IMR-90 (cell line): Measurements from ENCODE around the gene WRAP73. TPM values are rescaled to one million over a fixed set of nuclear protein-coding genes. Genes with fewer than 3 reads are reported as not detected.

Experiments
- ATAC-seq: fragments of 200-7000 bp; cut with Tn5 transposase; 2 replicates; pipeline ENCODE4 v1.9.1; 2020; ENCODE audit warnings: low read depth, mild to moderate bottlenecking, moderate library complexity
- BruUV-seq: library from RNA; stranded (reverse); fragments of 400-500 nt; replicated peaks from 2 replicates; lab custom pipeline; 2021; lab: Mats Ljungman, UMichigan
- CTCF ChIA-PET: fragments of 300-600 bp; formaldehyde crosslinking; extraction: SDS; loops from one replicate; lab custom pipeline; 2021; ENCODE audit warnings: antibody characterized with exemption; lab: Yijun Ruan, JAX
- POLR2A ChIA-PET: fragments of 300-600 bp; sonication (Branson Sonifier 250); formaldehyde crosslinking; loops from one replicate; lab custom pipeline; 2022; ENCODE audit warnings: antibody characterized with exemption; ENCODE audit not compliant: unreplicated experiment; lab: Charles Lee
- DNase-seq: peaks from one replicate; pipeline ENCODE4 v3.0.0; 2013
- H2AFZ ChIP-seq: replicated peaks from 2 replicates; pipeline ENCODE3; 2013; ENCODE audit warnings: low read length, mild to moderate bottlenecking; ENCODE audit not compliant: poor library complexity
- H2AK5ac ChIP-seq: 2 replicates; pipeline ENCODE4 v1.6.1; 2013; ENCODE audit warnings: low read depth, low read length, inconsistent platforms
- H2AK9ac ChIP-seq: replicated peaks from 2 replicates; pipeline ENCODE3; 2013; ENCODE audit warnings: mild to moderate bottlenecking, low read depth, low read length, moderate library complexity; ENCODE audit not compliant: poor library complexity
- H2BK120ac ChIP-seq: 2 replicates; pipeline ENCODE4 v1.6.1; 2013; ENCODE audit warnings: low read depth, low read length, inconsistent platforms
- H2BK15ac ChIP-seq: 3 replicates; pipeline ENCODE4 v1.6.1; 2013; ENCODE audit warnings: low read depth, low read length, inconsistent platforms
- H2BK20ac ChIP-seq: 2 replicates; pipeline ENCODE4 v1.6.1; 2013; ENCODE audit warnings: low read depth, mild to moderate bottlenecking, inconsistent platforms, low read length, moderate library complexity
- H2BK5ac ChIP-seq: 2 replicates; pipeline ENCODE4 v1.6.1; 2013; ENCODE audit warnings: mild to moderate bottlenecking, low read depth, low read length, inconsistent platforms; ENCODE audit not compliant: poor library complexity, severe bottlenecking
- H3K14ac ChIP-seq: replicated peaks from 2 replicates; pipeline ENCODE4 v1.6.1; 2013; ENCODE audit warnings: low read depth, low read length, inconsistent platforms
- H3K18ac ChIP-seq: 2 replicates; pipeline ENCODE4 v1.6.1; 2013; ENCODE audit warnings: low read depth, low read length, control low read depth
- H3K23ac ChIP-seq: 2 replicates; pipeline ENCODE4 v1.6.1; 2013; ENCODE audit warnings: low read depth, low read length, inconsistent platforms
- H3K27ac ChIP-seq: 2 replicates; pipeline ENCODE4 v1.5.1; 2013; ENCODE audit warnings: mild to moderate bottlenecking, control low read depth, low read length; ENCODE audit not compliant: insufficient read depth
- H3K27me3 ChIP-seq: 2 replicates; pipeline ENCODE4 v1.6.1; 2013; ENCODE audit warnings: low read length; ENCODE audit not compliant: control insufficient read depth, insufficient read depth
- H3K36me3 ChIP-seq: 2 replicates; pipeline ENCODE4 v1.6.1; 2013; ENCODE audit warnings: low read length, mixed read lengths; ENCODE audit not compliant: control insufficient read depth, insufficient read depth
- H3K4ac ChIP-seq: 2 replicates; pipeline ENCODE4 v1.6.1; 2013; ENCODE audit warnings: low read depth, low read length, inconsistent platforms
- H3K4me1 ChIP-seq: 2 replicates; pipeline ENCODE4 v1.6.1; 2013; ENCODE audit warnings: low read length, mixed read lengths; ENCODE audit not compliant: control insufficient read depth, insufficient read depth
- H3K4me2 ChIP-seq: 2 replicates; pipeline ENCODE4 v1.6.1; 2013; ENCODE audit warnings: low read depth, mild to moderate bottlenecking, control low read depth, low read length, moderate library complexity
- H3K4me3 ChIP-seq: 2 replicates; pipeline ENCODE4 v1.5.1; 2013; ENCODE audit warnings: low read depth, mild to moderate bottlenecking, control low read depth, low read length, moderate library complexity; ENCODE audit not compliant: insufficient read depth
- H3K56ac ChIP-seq: 2 replicates; pipeline ENCODE4 v1.6.1; 2013; ENCODE audit warnings: low read length, inconsistent platforms; ENCODE audit not compliant: insufficient read depth; ENCODE audit errors: extremely low read depth
- H3K79me1 ChIP-seq, 2 experiments: 2 replicates each; pipeline ENCODE4 v1.6.1; 2013; ENCODE audit warnings: low read length in 2 of 2, inconsistent platforms in 1 of 2, low read depth in 1 of 2
- H3K9ac ChIP-seq: 2 replicates; pipeline ENCODE4 v1.6.1; 2013; ENCODE audit warnings: low read depth, low read length, control low read depth
- H3K9me1 ChIP-seq: 2 replicates; pipeline ENCODE4 v1.6.1; 2013; ENCODE audit warnings: low read length, inconsistent platforms; ENCODE audit not compliant: insufficient read depth
- H3K9me3 ChIP-seq: 2 replicates; pipeline ENCODE4 v1.6.1; 2013; ENCODE audit warnings: low read length; ENCODE audit not compliant: control insufficient read depth, insufficient read depth
- H4K20me1 ChIP-seq: 2 replicates; pipeline ENCODE4 v1.6.1; 2013; ENCODE audit warnings: low read length, inconsistent platforms; ENCODE audit not compliant: insufficient read depth
- H4K5ac ChIP-seq: 2 replicates; pipeline ENCODE4 v1.6.1; 2013; ENCODE audit warnings: mild to moderate bottlenecking, low read depth, low read length, control low read depth
- H4K8ac ChIP-seq, 2 experiments: 2 replicates each; pipeline ENCODE4 v1.6.1; 2013; ENCODE audit warnings: low read depth in 2 of 2, low read length in 2 of 2, control low read depth in 1 of 2, inconsistent platforms in 1 of 2
- H4K91ac ChIP-seq: 2 replicates; pipeline ENCODE4 v1.6.1; 2013; ENCODE audit warnings: low read depth, low read length, inconsistent platforms; ENCODE audit not compliant: insufficient read depth
- BHLHE40 ChIP-seq: fragments of 150-350 bp; IDR thresholded peaks from 2 replicates; pipeline ENCODE4 v1.6.1; 2016; ENCODE audit warnings: mild to moderate bottlenecking, low read depth, low read length
- CEBPB ChIP-seq: IDR thresholded peaks from 2 replicates; pipeline ENCODE4 v1.6.1; 2012; ENCODE audit warnings: low read depth, low read length, improper control_type of control experiment
- CHD1 ChIP-seq: IDR thresholded peaks from 2 replicates; pipeline ENCODE4 v1.6.1; 2012; ENCODE audit warnings: low read depth, low read length, improper control_type of control experiment
- FOS ChIP-seq: fragments of 150-350 bp; IDR thresholded peaks from 2 replicates; pipeline ENCODE4 v1.6.1; 2016; ENCODE audit warnings: low read depth, low read length
- MAZ ChIP-seq: IDR thresholded peaks from 2 replicates; pipeline ENCODE4 v1.6.1; 2012; ENCODE audit warnings: low read depth, mild to moderate bottlenecking, low read length, improper control_type of control experiment, moderate library complexity, borderline replicate concordance
- MXI1 ChIP-seq: IDR thresholded peaks from 2 replicates; pipeline ENCODE4 v1.6.1; 2012; ENCODE audit warnings: low read depth, mild to moderate bottlenecking, low read length, moderate library complexity, borderline replicate concordance
- NFE2L2 ChIP-seq: fragments of 150-350 bp; IDR thresholded peaks from 2 replicates; pipeline ENCODE4 v1.6.1; 2016; ENCODE audit warnings: low read depth, mild to moderate bottlenecking, low read length
- POLR2A ChIP-seq: IDR thresholded peaks from 2 replicates; pipeline ENCODE4 v1.6.1; 2012; ENCODE audit warnings: mild to moderate bottlenecking, low read depth, low read length
- RAD21 ChIP-seq: IDR thresholded peaks from 2 replicates; pipeline ENCODE4 v1.6.1; 2012; ENCODE audit warnings: low read length, improper control_type of control experiment
- RCOR1 ChIP-seq: IDR thresholded peaks from 2 replicates; pipeline ENCODE4 v1.6.1; 2012; ENCODE audit warnings: mild to moderate bottlenecking, low read length, improper control_type of control experiment; ENCODE audit not compliant: insufficient replicate concordance
- RFX5 ChIP-seq: IDR thresholded peaks from 2 replicates; pipeline ENCODE4 v1.8.0; 2012; ENCODE audit warnings: low read depth, mild to moderate bottlenecking, low read length, moderate library complexity
- SMC3 ChIP-seq: fragments of 150-350 bp; IDR thresholded peaks from 2 replicates; pipeline ENCODE4 v1.6.1; 2016; ENCODE audit warnings: low read depth, mild to moderate bottlenecking, antibody characterized with exemption, low read length, moderate library complexity
- WGBS, 2 experiments: methylation state at CpG; one replicate each; pipeline versions ENCODE4 v1.1.5 to v1.1.7; 2013; ENCODE audit warnings: missing lambda C conversion rate in 2 of 2; ENCODE audit not compliant: insufficient read length in 1 of 2; ENCODE audit errors: extremely low coverage in 2 of 2; 5-methylcytosine and 5-hydroxymethylcytosine counted together
- dilution Hi-C: fragments of 300-500 bp; cut with HindIII; formaldehyde crosslinking; loops from one replicate; pipeline ENCODE4 v1.14.3; 2018; ENCODE audit warnings: low sequenced_read_pairs; ENCODE audit not compliant: unreplicated experiment
- in situ Hi-C: fragments of 300-500 bp; cut with MboI; formaldehyde crosslinking; loops from 3 replicates; pipeline ENCODE4 v1.14.3; 2019; ENCODE audit warnings: low sequenced_read_pairs, inconsistent platforms, mixed read lengths
- intact Hi-C: fragments of 100-400 bp; cut with micrococcal nuclease; formaldehyde crosslinking; loops from 2 replicates; pipeline ENCODE4 v1.10.0; 2022
- polyA plus RNA-seq, 3 experiments: library from polyadenylated mRNA; depleted of rRNA; stranded (reverse); fragments of >200 nt; gene quantifications; 2 replicates each; pipeline ENCODE4 v1.2.3, GENCODE V29; 2012; ENCODE audit warnings: low replicate concordance in 1 of 3
- total RNA-seq: library from RNA; depleted of rRNA; stranded (reverse); fragments of >200 nt; gene quantifications from 2 replicates; pipeline ENCODE4 v1.2.3, GENCODE V29; 2012
- TF ChIP-seq, protein P1 (sequence below): fragments of 150-350 bp; IDR thresholded peaks from 2 replicates; pipeline ENCODE4 v1.6.1; 2016; ENCODE audit warnings: low read depth, mild to moderate bottlenecking, low read length, moderate library complexity, borderline replicate concordance
- TF ChIP-seq, protein P2 (sequence below): fragments of 150-350 bp; IDR thresholded peaks from 2 replicates; pipeline ENCODE4 v1.6.1; 2017; ENCODE audit warnings: mild to moderate bottlenecking, antibody characterized with exemption, low read length, low read depth
- TF ChIP-seq, protein P3 (sequence below): conservative IDR thresholded peaks from 2 replicates; pipeline ENCODE4 v1.5.1; 2012; ENCODE audit warnings: mild to moderate bottlenecking, low read depth, low read length, improper control_type of control experiment

Gene WRAP73
- total and polyA plus RNA-seq, 2 of the 4 experiments (the other 2 are of a cell fraction): 10.8 to 23.6 TPM

- no peak overlapping the region for H3K27ac ChIP-seq
- ATAC-seq (no peak), DNase-seq (no peak)
- H3K9ac ChIP-seq: no peak overlapping the region
- no peak overlapping the region for H2AFZ ChIP-seq
- no peak overlapping the region for H3K23ac ChIP-seq
- no peak overlapping the region for H2AK9ac ChIP-seq
- H3K9me3 ChIP-seq: no peaks in the 10 kb centered on the region
- no peak overlapping the region for H3K18ac ChIP-seq
- peaks cover 27% of the 10 kb centered on the region; the same call in 1 of the 2 replicates for H3K27me3 ChIP-seq
- TF ChIP-seq RCOR1: no peak
- no peak for TF ChIP-seq FOS
- TF ChIP-seq MXI1: no peak
- TF ChIP-seq CHD1: no peak
- no peak for TF ChIP-seq POLR2A
- no peak for TF ChIP-seq SMC3
- TF ChIP-seq, protein P1, sequence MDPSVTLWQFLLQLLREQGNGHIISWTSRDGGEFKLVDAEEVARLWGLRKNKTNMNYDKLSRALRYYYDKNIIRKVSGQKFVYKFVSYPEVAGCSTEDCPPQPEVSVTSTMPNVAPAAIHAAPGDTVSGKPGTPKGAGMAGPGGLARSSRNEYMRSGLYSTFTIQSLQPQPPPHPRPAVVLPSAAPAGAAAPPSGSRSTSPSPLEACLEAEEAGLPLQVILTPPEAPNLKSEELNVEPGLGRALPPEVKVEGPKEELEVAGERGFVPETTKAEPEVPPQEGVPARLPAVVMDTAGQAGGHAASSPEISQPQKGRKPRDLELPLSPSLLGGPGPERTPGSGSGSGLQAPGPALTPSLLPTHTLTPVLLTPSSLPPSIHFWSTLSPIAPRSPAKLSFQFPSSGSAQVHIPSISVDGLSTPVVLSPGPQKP: no peak
- no peak for TF ChIP-seq RAD21
- TF ChIP-seq BHLHE40: no peak
- TF ChIP-seq, protein P2, sequence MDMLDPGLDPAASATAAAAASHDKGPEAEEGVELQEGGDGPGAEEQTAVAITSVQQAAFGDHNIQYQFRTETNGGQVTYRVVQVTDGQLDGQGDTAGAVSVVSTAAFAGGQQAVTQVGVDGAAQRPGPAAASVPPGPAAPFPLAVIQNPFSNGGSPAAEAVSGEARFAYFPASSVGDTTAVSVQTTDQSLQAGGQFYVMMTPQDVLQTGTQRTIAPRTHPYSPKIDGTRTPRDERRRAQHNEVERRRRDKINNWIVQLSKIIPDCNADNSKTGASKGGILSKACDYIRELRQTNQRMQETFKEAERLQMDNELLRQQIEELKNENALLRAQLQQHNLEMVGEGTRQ: no peak
- TF ChIP-seq NFE2L2: no peak
- TF ChIP-seq RFX5: no peak
- TF ChIP-seq, protein P3, sequence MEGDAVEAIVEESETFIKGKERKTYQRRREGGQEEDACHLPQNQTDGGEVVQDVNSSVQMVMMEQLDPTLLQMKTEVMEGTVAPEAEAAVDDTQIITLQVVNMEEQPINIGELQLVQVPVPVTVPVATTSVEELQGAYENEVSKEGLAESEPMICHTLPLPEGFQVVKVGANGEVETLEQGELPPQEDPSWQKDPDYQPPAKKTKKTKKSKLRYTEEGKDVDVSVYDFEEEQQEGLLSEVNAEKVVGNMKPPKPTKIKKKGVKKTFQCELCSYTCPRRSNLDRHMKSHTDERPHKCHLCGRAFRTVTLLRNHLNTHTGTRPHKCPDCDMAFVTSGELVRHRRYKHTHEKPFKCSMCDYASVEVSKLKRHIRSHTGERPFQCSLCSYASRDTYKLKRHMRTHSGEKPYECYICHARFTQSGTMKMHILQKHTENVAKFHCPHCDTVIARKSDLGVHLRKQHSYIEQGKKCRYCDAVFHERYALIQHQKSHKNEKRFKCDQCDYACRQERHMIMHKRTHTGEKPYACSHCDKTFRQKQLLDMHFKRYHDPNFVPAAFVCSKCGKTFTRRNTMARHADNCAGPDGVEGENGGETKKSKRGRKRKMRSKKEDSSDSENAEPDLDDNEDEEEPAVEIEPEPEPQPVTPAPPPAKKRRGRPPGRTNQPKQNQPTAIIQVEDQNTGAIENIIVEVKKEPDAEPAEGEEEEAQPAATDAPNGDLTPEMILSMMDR: no peak
- TF ChIP-seq CEBPB: no peak
- TF ChIP-seq MAZ: no peak
- no peak overlapping the region for H3K14ac ChIP-seq
- no peak overlapping the region for H3K4me2 ChIP-seq
- no peaks in the 10 kb centered on the region for H4K20me1 ChIP-seq
- no peak overlapping the region for H2BK5ac ChIP-seq
- no peaks in the 10 kb centered on the region for H3K4me1 ChIP-seq
- no peak overlapping the region for H3K4ac ChIP-seq
- H2AK5ac ChIP-seq: no peak overlapping the region
- dilution Hi-C loops: no loop called here
- 100% methylated on average over 1 of the region's 9 CpGs; no CpG with 5 or more reads in 1 of the 2 experiments for WGBS, 2 experiments
- no peak overlapping the region for H2BK20ac ChIP-seq
- BruUV-seq: no TSS peak
- H2BK120ac ChIP-seq: no peak overlapping the region
- intact Hi-C loops: no loop called here
- no peak overlapping the region for H3K56ac ChIP-seq
- H4K91ac ChIP-seq: no peak overlapping the region
- H4K8ac ChIP-seq: no peak overlapping the region
- no peaks in the 10 kb centered on the region for H3K9me1 ChIP-seq
- POLR2A ChIA-PET: no interaction called here
- no peak overlapping the region for H4K5ac ChIP-seq
- in situ Hi-C loops: no loop called here
- CTCF ChIA-PET: no interaction called here
- no peaks in the 10 kb centered on the region for H3K79me1 ChIP-seq
- no peaks in the 10 kb centered on the region for H3K36me3 ChIP-seq
- H2BK15ac ChIP-seq: no peak overlapping the region
- H3K4me3 ChIP-seq: no peak overlapping the region
Measured at GRCh38 chr1:3669971-3670431, 20.1 kb upstream of the WRAP73 start.
